H1 (cell line): Measurements from ENCODE around the gene SPRED1. TPM values are rescaled to one million over a fixed set of nuclear protein-coding genes. Genes with fewer than 3 reads are reported as not detected.

Experiments
- CTCF ChIA-PET: fragments of 300-600 bp; sonication (Branson Sonifier 250); formaldehyde crosslinking; loops from one replicate; lab custom pipeline; 2021; ENCODE audit not compliant: partially characterized antibody; lab: Charles Lee
- POLR2A ChIA-PET: fragments of 300-600 bp; sonication (Branson Sonifier 250); formaldehyde crosslinking; loops from one replicate; lab custom pipeline; 2021; ENCODE audit warnings: inconsistent platforms; ENCODE audit not compliant: partially characterized antibody; lab: Charles Lee
- DNase-seq, 2 experiments: peaks; one replicate each; pipeline versions ENCODE4 v3.0.0 to v3.0.0-alpha.2; 2010 to 2022; ENCODE audit warnings: low spot score in 2 of 2, low read depth in 1 of 2, mixed read lengths in 1 of 2
- FAIRE-seq: peaks from 2 replicates; lab custom pipeline; 2011; peaks lifted over from hg19 to GRCh38; lab: Jason Lieb, UNC
- H2AFZ ChIP-seq: 2 replicates; pipeline ENCODE4 v1.8.1; 2012; ENCODE audit warnings: low read length, inconsistent platforms
- H2AK5ac ChIP-seq: 2 replicates; pipeline ENCODE4 v1.6.1; 2013; ENCODE audit warnings: low read depth, low read length
- H2BK120ac ChIP-seq: replicated peaks from 2 replicates; pipeline ENCODE3; 2013; ENCODE audit warnings: low read depth, low read length, inconsistent platforms
- H2BK12ac ChIP-seq: 2 replicates; pipeline ENCODE4 v1.6.1; 2013; ENCODE audit warnings: low read depth, low read length
- H2BK15ac ChIP-seq: 2 replicates; pipeline ENCODE4 v1.6.1; 2013; ENCODE audit warnings: low read length
- H2BK20ac ChIP-seq: 2 replicates; pipeline ENCODE4 v1.6.1; 2013; ENCODE audit warnings: low read length
- H2BK5ac ChIP-seq: 2 replicates; pipeline ENCODE4 v1.6.1; 2013; ENCODE audit warnings: low read depth, low read length
- H3K14ac ChIP-seq: 2 replicates; pipeline ENCODE4 v1.6.1; 2013; ENCODE audit warnings: inconsistent platforms; ENCODE audit not compliant: insufficient read length
- H3K18ac ChIP-seq: 2 replicates; pipeline ENCODE4 v1.6.1; 2013; ENCODE audit warnings: low read length; ENCODE audit errors: extremely low read depth
- H3K23ac ChIP-seq: 2 replicates; pipeline ENCODE4 v1.6.1; 2013; ENCODE audit warnings: inconsistent platforms; ENCODE audit not compliant: insufficient read length
- H3K23me2 ChIP-seq: 2 replicates; pipeline ENCODE4 v1.6.1; 2013; ENCODE audit warnings: low read depth, low read length
- H3K27ac ChIP-seq: 2 replicates; pipeline ENCODE4 v1.6.1; 2011; ENCODE audit warnings: low read depth, low read length, inconsistent platforms
- H3K27me3 ChIP-seq, 4 experiments: replicated peaks in 1 of 4; 1 replicate in 1 of 4; 2 replicates in 3 of 4; pipeline versions ENCODE4 v1.6.1 to v1.8.1; 2011 to 2013; ENCODE audit warnings: low read length in 3 of 4, mild to moderate bottlenecking in 3 of 4, inconsistent platforms in 2 of 4, mixed read lengths in 2 of 4, moderate library complexity in 1 of 4; ENCODE audit not compliant: control insufficient read depth in 3 of 4, insufficient read depth in 3 of 4; ENCODE audit errors: extremely low read depth in 1 of 4
- H3K36me3 ChIP-seq, 4 experiments: 2 replicates each; pipeline versions ENCODE4 v1.6.1 to v1.8.1; 2011 to 2013; ENCODE audit warnings: mild to moderate bottlenecking in 4 of 4, low read length in 3 of 4, moderate library complexity in 2 of 4, control low read depth in 1 of 4, inconsistent platforms in 1 of 4; ENCODE audit not compliant: insufficient read depth in 4 of 4, control insufficient read depth in 2 of 4
- H3K4ac ChIP-seq: replicated peaks from 2 replicates; pipeline ENCODE3; 2013; ENCODE audit warnings: low read length, low read depth, mixed read lengths, inconsistent platforms; ENCODE audit not compliant: insufficient read length
- H3K4me1 ChIP-seq, 4 experiments: replicated peaks in 1 of 4; 1 replicate in 1 of 4; 2 replicates in 3 of 4; pipeline versions ENCODE4 v1.6.1 to v1.8.1; 2011 to 2013; ENCODE audit warnings: low read length in 3 of 4, inconsistent platforms in 2 of 4, mixed read lengths in 1 of 4; ENCODE audit not compliant: insufficient read depth in 4 of 4, control insufficient read depth in 3 of 4
- H3K4me2 ChIP-seq, 2 experiments: 2 replicates each; pipeline versions ENCODE4 v1.6.1 to v1.8.1; 2011 to 2013; ENCODE audit warnings: low read depth in 2 of 2, low read length in 2 of 2, control low read depth in 1 of 2, inconsistent platforms in 1 of 2, mild to moderate bottlenecking in 1 of 2; ENCODE audit not compliant: insufficient read depth in 1 of 2
- H3K4me3 ChIP-seq, 4 experiments: fragments of 200-600, 300-600 bp in 1 of 4; sonication (generic), shearing (Covaris generic), sonication (Bioruptor Twin) in 1 of 4; 2 replicates each; pipeline versions ENCODE4 v1.5.1 to v1.8.1; 2011 to 2016; ENCODE audit warnings: low read length in 4 of 4, low read depth in 3 of 4, control low read depth in 2 of 4, inconsistent platforms in 2 of 4, mild to moderate bottlenecking in 2 of 4, mixed read lengths in 1 of 4, moderate library complexity in 1 of 4; ENCODE audit not compliant: insufficient read depth in 2 of 4; ENCODE audit errors: extremely low read depth in 1 of 4
- H3K56ac ChIP-seq: replicated peaks from 2 replicates; pipeline ENCODE3; 2013; ENCODE audit warnings: low read depth, mild to moderate bottlenecking, mixed read lengths, low read length, inconsistent platforms; ENCODE audit not compliant: insufficient read length
- H3K79me1 ChIP-seq: 2 replicates; pipeline ENCODE4 v1.6.1; 2013; ENCODE audit warnings: low read depth, low read length, control low read depth
- H3K79me2 ChIP-seq, 2 experiments: 2 replicates each; pipeline versions ENCODE4 v1.6.1 to v1.8.1; 2012 to 2013; ENCODE audit warnings: low read length in 2 of 2, mild to moderate bottlenecking in 2 of 2, inconsistent platforms in 1 of 2; ENCODE audit not compliant: insufficient read depth in 2 of 2, control insufficient read depth in 1 of 2
- H3K9ac ChIP-seq, 4 experiments: replicated peaks in 1 of 4; 1 replicate in 1 of 4; 2 replicates in 3 of 4; pipeline versions ENCODE4 v1.6.1 to v1.8.1; 2011 to 2013; ENCODE audit warnings: low read depth in 3 of 4, low read length in 3 of 4, control low read depth in 2 of 4, mild to moderate bottlenecking in 2 of 4, moderate library complexity in 2 of 4, inconsistent platforms in 1 of 4; ENCODE audit errors: extremely low read depth in 1 of 4
- H3K9me3 ChIP-seq, 2 experiments: 2 replicates each; pipeline versions ENCODE4 v1.6.1 to v1.8.1; 2012 to 2013; ENCODE audit warnings: mild to moderate bottlenecking in 2 of 2, moderate library complexity in 2 of 2, control low read depth in 1 of 2, inconsistent platforms in 1 of 2, low read depth in 1 of 2, low read length in 1 of 2, mixed read lengths in 1 of 2; ENCODE audit not compliant: insufficient read depth in 2 of 2
- H4K20me1 ChIP-seq, 2 experiments: replicated peaks in 1 of 2; 2 replicates each; pipeline versions ENCODE3 to v1.8.1; 2011 to 2013; ENCODE audit warnings: inconsistent platforms in 2 of 2, low read length in 2 of 2, mild to moderate bottlenecking in 1 of 2; ENCODE audit not compliant: insufficient read depth in 2 of 2, control insufficient read depth in 1 of 2
- H4K5ac ChIP-seq: 2 replicates; pipeline ENCODE4 v1.6.1; 2013; ENCODE audit warnings: low read length, low read depth, mixed read lengths, inconsistent platforms; ENCODE audit not compliant: insufficient read length
- H4K8ac ChIP-seq: 2 replicates; pipeline ENCODE4 v1.8.0; 2013; ENCODE audit warnings: mild to moderate bottlenecking, moderate library complexity, low read length, inconsistent platforms; ENCODE audit not compliant: insufficient read depth; ENCODE audit errors: extremely low read depth
- H4K91ac ChIP-seq: replicated peaks from 2 replicates; pipeline ENCODE3; 2013; ENCODE audit warnings: low read length, mixed read lengths, inconsistent platforms; ENCODE audit not compliant: insufficient read length
- CREB1 ChIP-seq: IDR thresholded peaks from 2 replicates; pipeline ENCODE4 v1.6.1; 2012; ENCODE audit warnings: inconsistent platforms
- EZH2 ChIP-seq: fragments of 200-600 bp; sonication (generic); IDR thresholded peaks from 2 replicates; pipeline ENCODE4 v1.7.1; 2012; ENCODE audit warnings: low read depth, mild to moderate bottlenecking, moderate library complexity, low read length, inconsistent platforms; ENCODE audit not compliant: severe bottlenecking
- HDAC2 ChIP-seq, 2 experiments: fragments of 300-600 bp in 1 of 2; sonication (generic) in 1 of 2; IDR thresholded peaks; 2 replicates each; pipeline ENCODE4 v1.6.1; 2011 to 2012; ENCODE audit warnings: low read depth in 2 of 2, low read length in 2 of 2, mild to moderate bottlenecking in 2 of 2, moderate library complexity in 2 of 2, borderline replicate concordance in 1 of 2, inconsistent platforms in 1 of 2
- KDM1A ChIP-seq: fragments of 200-600, 300-600 bp; sonication (generic); IDR thresholded peaks from 2 replicates; pipeline ENCODE4 v1.7.1; 2016; ENCODE audit warnings: mild to moderate bottlenecking, low read length, borderline replicate concordance
- KDM5A ChIP-seq: fragments of 200-600 bp; IDR thresholded peaks from 2 replicates; pipeline ENCODE4 v1.7.1; 2012; ENCODE audit warnings: mild to moderate bottlenecking, low read length, inconsistent platforms, mixed read lengths
- PHF8 ChIP-seq: fragments of 200-600 bp; sonication (generic); conservative IDR thresholded peaks from 2 replicates; pipeline ENCODE4 v1.7.1; 2012; ENCODE audit warnings: low read depth, mild to moderate bottlenecking, inconsistent platforms, low read length, moderate library complexity
- POU5F1 ChIP-seq: IDR thresholded peaks from 2 replicates; pipeline ENCODE4 v1.6.1; 2011; ENCODE audit warnings: low read depth, mild to moderate bottlenecking, low read length, moderate library complexity
- RAD21 ChIP-seq, 2 experiments: IDR thresholded peaks in 1 of 2; conservative IDR thresholded peaks in 1 of 2; 2 replicates each; pipeline ENCODE4 v1.6.1; 2011; ENCODE audit warnings: low read depth in 2 of 2, low read length in 2 of 2, improper control_type of control experiment in 1 of 2, inconsistent platforms in 1 of 2, mild to moderate bottlenecking in 1 of 2, moderate library complexity in 1 of 2
- RNF2 ChIP-seq: fragments of 200-900, 300-1000 bp; sonication (generic); IDR thresholded peaks from 2 replicates; pipeline ENCODE4 v1.7.1; 2016; ENCODE audit warnings: borderline replicate concordance, low read depth, mild to moderate bottlenecking, antibody characterized with exemption, low read length; ENCODE audit not compliant: poor library complexity, severe bottlenecking; ENCODE audit errors: missing control alignments
- SIN3A ChIP-seq, 2 experiments: IDR thresholded peaks in 1 of 2; conservative IDR thresholded peaks in 1 of 2; 2 replicates each; pipeline ENCODE4 v1.6.1; 2011 to 2012; ENCODE audit warnings: low read length in 2 of 2, improper control_type of control experiment in 1 of 2, low read depth in 1 of 2, mild to moderate bottlenecking in 1 of 2
- SUZ12 ChIP-seq: fragments of 200-600 bp; sonication (generic); IDR thresholded peaks from 2 replicates; pipeline ENCODE4 v1.6.1; 2012; ENCODE audit warnings: mild to moderate bottlenecking, inconsistent platforms, low read length, moderate library complexity, mixed read lengths
- TAF1 ChIP-seq: IDR thresholded peaks from 2 replicates; pipeline ENCODE4 v1.6.1; 2011; ENCODE audit warnings: mild to moderate bottlenecking, low read depth, low read length
- WGBS, 2 experiments: shearing (Covaris generic) in 1 of 2; methylation state at CpG; one replicate each; pipeline versions ENCODE4 v1.1.6 to v1.1.7; 2013 to 2015; ENCODE audit warnings: low lambda C conversion rate in 2 of 2, mixed read lengths in 2 of 2, inconsistent platforms in 1 of 2, low coverage in 1 of 2, missing lambda C conversion rate in 1 of 2; ENCODE audit not compliant: insufficient replicate concordance in 2 of 2, insufficient coverage in 1 of 2, insufficient read length in 1 of 2; ENCODE audit errors: extremely low coverage in 1 of 2, missing lambda C conversion rate in 1 of 2; 5-methylcytosine and 5-hydroxymethylcytosine counted together
- polyA plus RNA-seq, 7 experiments: library from polyadenylated mRNA; depleted of rRNA in 3 of 7; stranded (reverse) in 5 of 7; unstranded in 2 of 7; fragments of >200 nt in 5 of 7; fragments of 200-250 nt in 2 of 7; gene quantifications; 1 replicate in 5 of 7; 2 replicates in 1 of 7; 4 replicates in 1 of 7; pipeline versions ENCODE4 v1.2.1 to v1.2.3, GENCODE V29; 2011 to 2013; ENCODE audit warnings: missing spikeins in 2 of 7, mixed read lengths in 2 of 7
- total RNA-seq: library from RNA; stranded (reverse); fragmentation: NEBNext Ultra II Directional; extraction: Animal tissue kit (Norgen Biotek cat#: 25700); gene quantifications from 2 replicates; pipeline ENCODE4 v1.2.1, GENCODE V29; 2021
- TF ChIP-seq, protein P1 (sequence below): IDR thresholded peaks from 2 replicates; pipeline ENCODE4 v1.6.1; 2012; ENCODE audit warnings: inconsistent platforms

Gene SPRED1
- total and polyA plus RNA-seq, 2 of the 8 experiments (the other 6 are each of a cell fraction or from before 2014, with no cell fraction given), result 5.5 to 30.3 TPM

DNA sequence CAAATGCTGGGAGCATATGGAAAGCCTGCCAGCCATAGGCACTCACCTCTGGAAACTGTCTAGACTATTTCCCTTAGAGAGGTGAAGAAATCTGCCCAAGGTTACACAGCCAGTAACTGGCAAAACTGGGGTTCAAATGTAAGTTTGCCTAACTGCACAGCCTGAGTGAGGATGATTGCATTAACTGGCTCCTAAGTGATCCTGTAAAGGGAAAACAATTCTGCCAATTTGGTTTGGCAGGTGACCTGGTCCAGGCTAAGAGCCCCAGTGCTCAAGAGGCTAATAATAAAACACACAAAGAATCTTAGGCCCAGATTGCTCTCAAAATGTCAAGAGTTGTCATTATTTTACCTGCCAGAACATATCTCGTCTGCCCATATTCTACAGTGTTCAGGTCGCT is 43.9 kb upstream of the SPRED1 start:
- H2BK12ac ChIP-seq, result no peak overlapping the region
- H3K56ac ChIP-seq, result no peak overlapping the region
- H4K20me1 ChIP-seq, result no peaks in the 10 kb centered on the region
- H2BK120ac ChIP-seq, result no peak overlapping the region
- no peak overlapping the region for H3K4ac ChIP-seq
- no peak overlapping the region for H3K23ac ChIP-seq
- H4K91ac ChIP-seq, result no peak overlapping the region
- no peak overlapping the region for H3K27ac ChIP-seq
- DNase-seq, result no peak
- H3K4me3 ChIP-seq, result no peak overlapping the region
- no peaks in the 10 kb centered on the region for H3K4me1 ChIP-seq
- ChIA-PET POLR2A (no interaction called here), CTCF (interaction anchor here (1.6 kb wide), 1 partner anchor 11 kb away, joined by 3 read pairs; no protein-coding TSS in a partner anchor)
- H4K8ac ChIP-seq, result no peak overlapping the region
- H3K4me2 ChIP-seq, result no peak overlapping the region
- H3K18ac ChIP-seq, result no peak overlapping the region
- H3K36me3 ChIP-seq, result no peaks in the 10 kb centered on the region
- no peak overlapping the region for H2BK15ac ChIP-seq
- no peaks in the 10 kb centered on the region for H3K79me2 ChIP-seq
- H4K5ac ChIP-seq, result no peak overlapping the region
- no peak overlapping the region for H2AFZ ChIP-seq
- H3K27me3 ChIP-seq, result no peaks in the 10 kb centered on the region
- no peak overlapping the region for H3K14ac ChIP-seq
- H2BK5ac ChIP-seq, result no peak overlapping the region
- H3K9ac ChIP-seq, result no peak overlapping the region
- no peaks in the 10 kb centered on the region for H3K23me2 ChIP-seq
- no peaks in the 10 kb centered on the region for H3K9me3 ChIP-seq
- no peak overlapping the region for H2AK5ac ChIP-seq
- H2BK20ac ChIP-seq, result no peak overlapping the region
- 92% methylated on average over 2 of the region's 2 CpGs; no CpG with 5 or more reads in 1 of the 2 experiments for WGBS, 2 experiments
- no peaks in the 10 kb centered on the region for H3K79me1 ChIP-seq
- no peak for FAIRE-seq
- TF ChIP-seq RNF2, result no peak
- TF ChIP-seq PHF8, result no peak
- no peak for TF ChIP-seq RAD21 (IDR thresholded peaks at IDR 0.05 in 1 of 2, conservative IDR thresholded peaks at IDR 0.05 in 1 of 2; ENCODE audit: low read depth in 2 of 2, low read length in 2 of 2)
- no peak for TF ChIP-seq KDM5A
- TF ChIP-seq EZH2, result no peak
- no peak for TF ChIP-seq HDAC2 (IDR thresholded peaks at IDR 0.05; ENCODE audit: borderline replicate concordance in 1 of 2, low read depth in 2 of 2, low read length in 2 of 2)
- TF ChIP-seq POU5F1, result no peak
- no peak for TF ChIP-seq SIN3A (conservative IDR thresholded peaks at IDR 0.05 in 1 of 2, IDR thresholded peaks at IDR 0.05 in 1 of 2; ENCODE audit: low read depth in 1 of 2, low read length in 2 of 2)
- TF ChIP-seq, protein P1, sequence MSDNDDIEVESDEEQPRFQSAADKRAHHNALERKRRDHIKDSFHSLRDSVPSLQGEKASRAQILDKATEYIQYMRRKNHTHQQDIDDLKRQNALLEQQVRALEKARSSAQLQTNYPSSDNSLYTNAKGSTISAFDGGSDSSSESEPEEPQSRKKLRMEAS, result no peak
- TF ChIP-seq TAF1, result no peak
- no peak for TF ChIP-seq CREB1
- no peak for TF ChIP-seq KDM1A
- TF ChIP-seq SUZ12, result no peak
